Smooth muscle cell (in vitro differentiated cells): ENCODE results near the gene LARP6. TPM values are rescaled to one million over a fixed set of nuclear protein-coding genes. Genes with fewer than 3 reads are reported as not detected.
A peak's percentile ranks its signal among the peaks of the same experiment; 100 is the strongest.

Experiments
- DNase-seq: peaks from one replicate; lab custom pipeline; 2025; ENCODE audit not compliant: unreplicated experiment; lab: John Stamatoyannopoulos, UW
- H2AFZ ChIP-seq: fragments of 200-600 bp; sonication (generic); 2 replicates; pipeline ENCODE4 v1.6.0; 2016; ENCODE audit warnings: antibody characterized with exemption, low read depth, mild to moderate bottlenecking
- H3F3A ChIP-seq: fragments of 200-600 bp; sonication (generic); 2 replicates; pipeline ENCODE4 v1.6.0; 2017; ENCODE audit warnings: antibody characterized with exemption, low read depth
- H3K27ac ChIP-seq: fragments of 200-600 bp; sonication (generic); 2 replicates; pipeline ENCODE4 v1.5.1; 2016; ENCODE audit warnings: low read depth, mild to moderate bottlenecking
- H3K27me3 ChIP-seq: fragments of 200-600 bp; sonication (generic); 2 replicates; pipeline ENCODE4 v1.6.1; 2016; ENCODE audit warnings: low read depth, mild to moderate bottlenecking
- H3K36me3 ChIP-seq: fragments of 200-600 bp; sonication (generic); 2 replicates; pipeline ENCODE4 v1.5.1; 2016; ENCODE audit warnings: low read depth
- H3K4me1 ChIP-seq: fragments of 200-600 bp; sonication (generic); 2 replicates; pipeline ENCODE4 v1.5.1; 2016; ENCODE audit warnings: low read depth
- H3K4me2 ChIP-seq: fragments of 200-600 bp; sonication (generic); 2 replicates; pipeline ENCODE4 v1.6.0; 2016; ENCODE audit warnings: mild to moderate bottlenecking
- H3K4me3 ChIP-seq: fragments of 200-600 bp; sonication (generic); 2 replicates; pipeline ENCODE4 v1.5.1; 2016; ENCODE audit warnings: mild to moderate bottlenecking
- H3K79me2 ChIP-seq: fragments of 200-600 bp; sonication (generic); 2 replicates; pipeline ENCODE4 v1.6.0; 2016; ENCODE audit warnings: low read depth, mild to moderate bottlenecking
- H3K9ac ChIP-seq: fragments of 200-600 bp; sonication (generic); 2 replicates; pipeline ENCODE4 v1.6.0; 2016; ENCODE audit warnings: low read depth
- H3K9me3 ChIP-seq: fragments of 200-600 bp; sonication (generic); replicated peaks from 2 replicates; pipeline ENCODE4 v1.5.1; 2016; ENCODE audit warnings: low read depth
- H4K20me1 ChIP-seq: fragments of 200-600 bp; sonication (generic); 2 replicates; pipeline ENCODE4 v1.6.0; 2016; ENCODE audit warnings: low read depth
- CTCF ChIP-seq: fragments of 200-600 bp; sonication (generic); IDR thresholded peaks from 2 replicates; pipeline ENCODE4 v1.5.1; 2017; ENCODE audit warnings: borderline replicate concordance, mild to moderate bottlenecking, antibody characterized with exemption; ENCODE audit not compliant: insufficient read depth, poor library complexity, severe bottlenecking
- WGBS: methylation state at CpG from one replicate; pipeline ENCODE4 v1.1.7; 2016; ENCODE audit warnings: low lambda C conversion rate; 5-methylcytosine and 5-hydroxymethylcytosine counted together
- polyA plus RNA-seq: library from polyadenylated mRNA; unstranded; fragments of >200 nt; fragmentation: Nextera tagmentation; extraction: Ambion mirVana; gene quantifications from 2 replicates; pipeline ENCODE4 v1.2.1, GENCODE V29; 2016
- total RNA-seq: library from RNA; depleted of rRNA; stranded (reverse); fragments of >200 nt; gene quantifications from 2 replicates; pipeline ENCODE4 v1.2.3, GENCODE V29; 2014

LARP6 gene
- total and polyA plus RNA-seq, 2 experiments from 2014 or later = 55.1 to 69.5 TPM

- Histone ChIP-seq H3K9me3 (no peaks in the 10 kb centered on the region), H3K27me3 (no peaks in the 10 kb centered on the region), H3F3A (peaks cover 10% of the 10 kb centered on the region), H3K4me3 (no peak overlapping the region), H4K20me1 (no peaks in the 10 kb centered on the region), H3K79me2 (no peaks in the 10 kb centered on the region), H3K4me2 (no peak overlapping the region), H3K9ac (no peak overlapping the region), H3K36me3 (no peaks in the 10 kb centered on the region), H2AFZ (no peak overlapping the region), H3K4me1 (no peaks in the 10 kb centered on the region), H3K27ac (no peak overlapping the region)
- no peak for DNase-seq
- no peak for TF ChIP-seq CTCF
- WGBS = 91% methylated on average over 6 of the region's 6 CpGs
Measured at GRCh38 chr15:70827721-70828120, 26.2 kb downstream of the LARP6 start.

GRCh38 chr15:70826634-70827033, 27.3 kb downstream of the LARP6 start:
- H3K27ac ChIP-seq = peak overlapping the region; percentile 84
- H3K79me2 ChIP-seq = no peaks in the 10 kb centered on the region
- H3K4me2 ChIP-seq = peak overlapping the region; percentile 70
- no peak for TF ChIP-seq CTCF
- no peaks in the 10 kb centered on the region for H3K4me1 ChIP-seq
- 26% methylated on average over 3 of the region's 3 CpGs for WGBS
- no peak for DNase-seq
- H3K9ac ChIP-seq = peak overlapping the region; percentile 7
- H3F3A ChIP-seq = peaks cover 10% of the 10 kb centered on the region
- peak overlapping the region; percentile 36 for H2AFZ ChIP-seq
- H3K4me3 ChIP-seq = no peak overlapping the region
- no peaks in the 10 kb centered on the region for H3K27me3 ChIP-seq
- H4K20me1 ChIP-seq = no peaks in the 10 kb centered on the region
- no peaks in the 10 kb centered on the region for H3K9me3 ChIP-seq
- H3K36me3 ChIP-seq = no peaks in the 10 kb centered on the region

- H2AFZ ChIP-seq = peak overlapping the region; percentile 36
- H3K27ac ChIP-seq = peak overlapping the region; percentile 84
- H3K9ac ChIP-seq = no peak overlapping the region
- no peaks in the 10 kb centered on the region for H3K27me3 ChIP-seq
- no peaks in the 10 kb centered on the region for H3K4me1 ChIP-seq
- H3K4me2 ChIP-seq = peak overlapping the region; percentile 70
- no peak overlapping the region for H3K4me3 ChIP-seq
- H3K36me3 ChIP-seq = no peaks in the 10 kb centered on the region
- no peak for DNase-seq
- peaks cover 10% of the 10 kb centered on the region for H3F3A ChIP-seq
- H3K9me3 ChIP-seq = no peaks in the 10 kb centered on the region
- WGBS = 92% methylated on average over 8 of the region's 8 CpGs
- H4K20me1 ChIP-seq = no peaks in the 10 kb centered on the region
- no peaks in the 10 kb centered on the region for H3K79me2 ChIP-seq
- TF ChIP-seq CTCF = no peak
Measured at GRCh38 chr15:70825841-70826240, 28.1 kb downstream of the LARP6 start.

- TF ChIP-seq CTCF = no peak
- Histone ChIP-seq H3K36me3 (no peaks in the 10 kb centered on the region), H3K27me3 (no peaks in the 10 kb centered on the region), H3K27ac (no peak overlapping the region), H3K4me1 (no peaks in the 10 kb centered on the region), H3K9ac (no peak overlapping the region), H4K20me1 (no peaks in the 10 kb centered on the region), H3K79me2 (no peaks in the 10 kb centered on the region), H3K4me3 (no peak overlapping the region), H3K4me2 (no peak overlapping the region), H2AFZ (peak overlapping the region; percentile 57), H3K9me3 (no peaks in the 10 kb centered on the region), H3F3A (peaks cover 8% of the 10 kb centered on the region)
- DNase-seq = no peak
- 62% methylated on average over 5 of the region's 5 CpGs for WGBS
Measured at GRCh38 chr15:70823196-70823595, 30.8 kb downstream of the LARP6 start.
